Skeletal muscle satellite cell (primary cell): ENCODE measurements around the gene DMRTA2.

Experiments
- H3K27me3 ChIP-seq: 2 replicates; pipeline ENCODE4 v1.7.0; 2013; ENCODE audit warnings: low read length; ENCODE audit not compliant: control insufficient read depth, insufficient read depth
- H3K36me3 ChIP-seq: 2 replicates; pipeline ENCODE4 v1.7.0; 2013; ENCODE audit warnings: mild to moderate bottlenecking, control low read depth, low read length; ENCODE audit not compliant: insufficient read depth
- H3K4me1 ChIP-seq: 2 replicates; pipeline ENCODE4 v1.7.0; 2013; ENCODE audit warnings: low read length; ENCODE audit not compliant: control insufficient read depth, insufficient read depth
- H3K4me2 ChIP-seq: 2 replicates; pipeline ENCODE4 v1.7.0; 2013; ENCODE audit warnings: mild to moderate bottlenecking, low read length
- H3K4me3 ChIP-seq: 2 replicates; pipeline ENCODE4 v1.7.0; 2013; ENCODE audit warnings: low read length
- H3K9ac ChIP-seq: 2 replicates; pipeline ENCODE4 v1.7.0; 2013; ENCODE audit warnings: mild to moderate bottlenecking, low read depth, low read length, moderate library complexity
- H3K9me3 ChIP-seq: replicated peaks from 2 replicates; pipeline ENCODE4 v1.7.0; 2013; ENCODE audit warnings: mild to moderate bottlenecking, control low read depth, low read length

Gene DMRTA2

DNA sequence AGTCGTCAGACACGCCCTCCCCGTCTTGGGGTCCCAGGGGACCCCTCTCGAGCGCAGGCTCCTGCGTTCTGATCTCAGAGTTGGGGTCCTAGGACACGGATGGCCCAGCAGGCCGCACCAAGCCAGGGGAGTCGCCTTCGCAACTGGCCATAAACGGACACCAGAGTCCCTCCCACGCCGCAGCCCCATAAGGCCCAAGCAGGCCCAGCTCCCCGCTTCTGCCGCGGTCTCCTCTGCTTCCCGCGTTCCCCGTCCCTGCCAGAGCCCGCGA is 633 bp downstream of the DMRTA2 start:
- H3K4me1 ChIP-seq = peaks cover 21% of the 10 kb centered on the region

DNA sequence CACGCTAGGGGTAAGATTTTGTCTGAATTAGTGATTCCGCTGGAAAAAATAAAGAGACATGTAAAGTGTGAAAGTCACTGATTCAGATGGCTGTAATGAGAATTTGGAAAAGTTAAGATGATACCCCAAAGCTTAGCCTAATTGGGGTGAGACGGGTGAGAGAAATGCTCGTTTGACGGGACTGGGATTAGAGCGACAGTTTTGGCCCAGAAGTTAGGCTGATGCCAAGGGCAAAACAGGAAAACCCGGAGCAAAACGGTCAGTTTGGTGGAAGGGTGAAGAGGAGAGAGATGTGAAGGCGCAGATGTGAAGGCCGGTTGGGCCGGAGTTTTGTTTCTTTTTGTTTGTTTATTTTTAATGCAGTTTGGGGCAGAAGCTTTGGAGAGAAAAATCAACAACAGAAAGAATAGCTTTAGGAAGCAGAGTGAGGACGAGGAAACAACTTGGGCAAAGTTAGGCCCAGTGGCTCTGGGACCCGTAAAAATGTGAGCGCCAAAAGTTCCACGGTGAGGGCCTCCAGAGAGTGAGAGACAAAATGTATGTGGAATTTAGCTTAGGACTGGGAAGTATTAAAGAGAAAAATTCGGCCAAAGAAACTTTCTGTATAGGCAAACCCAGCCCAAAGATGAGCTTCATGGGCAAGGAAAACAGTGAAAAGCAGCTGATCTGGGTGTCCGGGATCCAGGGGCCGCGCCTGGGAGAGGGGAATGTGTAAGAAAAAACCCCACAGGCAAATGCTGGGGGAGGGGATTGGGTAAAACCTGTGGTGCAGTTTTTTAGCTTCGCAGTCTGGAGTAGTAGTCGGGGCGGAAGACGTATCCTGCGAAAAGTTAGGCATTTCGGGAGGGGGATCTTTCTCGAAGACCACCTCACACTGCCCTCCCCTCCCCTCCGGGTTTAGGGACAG is 1.2 kb downstream of the DMRTA2 start:
- Histone ChIP-seq H3K4me3 (no peak overlapping the region), H3K4me2 (no peak overlapping the region), H3K36me3 (no peaks in the 10 kb centered on the region), H3K9me3 (no peaks in the 10 kb centered on the region), H3K9ac (no peak overlapping the region), H3K4me1 (peaks cover 16% of the 10 kb centered on the region), H3K27me3 (peaks cover 98% of the 10 kb centered on the region)

More for the DNA sequence above, 633 bp downstream of the DMRTA2 start:
- Histone ChIP-seq H3K27me3 (peaks cover 98% of the 10 kb centered on the region), H3K36me3 (no peaks in the 10 kb centered on the region), H3K9me3 (no peaks in the 10 kb centered on the region), H3K9ac (no peak overlapping the region), H3K4me2 (peak overlapping the region; percentile 80), H3K4me3 (no peak overlapping the region)

DNA sequence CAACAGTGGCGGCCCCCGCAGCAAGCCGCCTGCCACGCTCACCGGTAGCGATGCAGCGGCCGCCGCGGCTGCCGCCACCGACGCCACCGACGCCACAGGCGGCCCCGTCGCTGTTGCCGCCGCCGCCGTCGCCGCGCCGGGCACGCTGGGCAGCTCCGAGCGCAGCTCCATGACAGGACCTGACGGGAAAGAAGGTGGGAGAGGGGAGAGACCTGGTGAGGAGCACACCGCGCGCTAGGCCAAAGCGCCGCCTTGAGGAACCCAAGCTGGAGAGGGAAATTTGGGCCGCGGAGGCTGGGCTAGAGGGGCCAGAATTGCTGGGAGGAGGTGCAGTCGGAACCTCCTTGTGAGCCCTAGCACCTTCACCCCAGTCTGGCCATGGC is 1.9 kb downstream of the DMRTA2 start:
- no peaks in the 10 kb centered on the region for H3K36me3 ChIP-seq
- no peaks in the 10 kb centered on the region for H3K9me3 ChIP-seq
- no peak overlapping the region for H3K4me2 ChIP-seq
- H3K4me3 ChIP-seq = no peak overlapping the region
- peaks cover 21% of the 10 kb centered on the region for H3K4me1 ChIP-seq
- peaks cover 98% of the 10 kb centered on the region for H3K27me3 ChIP-seq
- no peak overlapping the region for H3K9ac ChIP-seq

DNA sequence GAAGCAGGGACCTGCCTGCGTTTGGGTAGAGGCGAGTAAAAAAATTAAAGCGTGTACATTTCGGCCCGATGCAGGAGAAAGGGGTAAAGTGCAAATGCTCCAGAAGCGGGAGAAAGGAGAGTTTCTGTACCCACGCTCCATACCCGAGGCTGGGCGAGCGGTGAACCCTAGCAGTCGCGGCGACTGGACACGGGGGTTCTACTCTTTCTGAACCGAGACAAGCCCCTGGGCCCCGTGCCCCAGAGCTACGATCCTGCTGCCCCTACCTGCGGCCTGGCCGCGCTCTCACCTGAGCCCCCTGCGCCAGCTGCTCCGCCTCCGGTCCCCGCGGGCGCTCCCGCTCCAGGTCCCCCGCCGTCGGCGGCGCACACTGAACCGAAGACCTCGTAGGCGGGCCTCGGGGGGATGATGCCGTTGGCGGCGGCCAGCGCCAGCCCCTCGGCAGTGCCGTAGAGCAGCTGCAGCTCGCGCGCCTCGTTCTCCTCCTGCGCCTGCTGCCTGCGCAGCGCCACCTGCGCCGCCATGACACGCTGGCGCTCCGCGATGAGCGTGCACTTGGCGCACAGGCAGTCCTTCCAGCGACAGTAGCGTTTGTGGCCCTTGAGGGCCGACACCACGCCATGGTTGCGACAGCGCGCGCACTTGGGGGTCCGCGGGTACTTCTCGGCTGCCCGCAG is 2.4 kb downstream of the DMRTA2 start:
- Histone ChIP-seq H3K9me3 (no peaks in the 10 kb centered on the region), H3K4me1 (peaks cover 21% of the 10 kb centered on the region), H3K9ac (no peak overlapping the region), H3K27me3 (peaks cover 98% of the 10 kb centered on the region), H3K36me3 (no peaks in the 10 kb centered on the region), H3K4me2 (no peak overlapping the region), H3K4me3 (no peak overlapping the region)

DNA sequence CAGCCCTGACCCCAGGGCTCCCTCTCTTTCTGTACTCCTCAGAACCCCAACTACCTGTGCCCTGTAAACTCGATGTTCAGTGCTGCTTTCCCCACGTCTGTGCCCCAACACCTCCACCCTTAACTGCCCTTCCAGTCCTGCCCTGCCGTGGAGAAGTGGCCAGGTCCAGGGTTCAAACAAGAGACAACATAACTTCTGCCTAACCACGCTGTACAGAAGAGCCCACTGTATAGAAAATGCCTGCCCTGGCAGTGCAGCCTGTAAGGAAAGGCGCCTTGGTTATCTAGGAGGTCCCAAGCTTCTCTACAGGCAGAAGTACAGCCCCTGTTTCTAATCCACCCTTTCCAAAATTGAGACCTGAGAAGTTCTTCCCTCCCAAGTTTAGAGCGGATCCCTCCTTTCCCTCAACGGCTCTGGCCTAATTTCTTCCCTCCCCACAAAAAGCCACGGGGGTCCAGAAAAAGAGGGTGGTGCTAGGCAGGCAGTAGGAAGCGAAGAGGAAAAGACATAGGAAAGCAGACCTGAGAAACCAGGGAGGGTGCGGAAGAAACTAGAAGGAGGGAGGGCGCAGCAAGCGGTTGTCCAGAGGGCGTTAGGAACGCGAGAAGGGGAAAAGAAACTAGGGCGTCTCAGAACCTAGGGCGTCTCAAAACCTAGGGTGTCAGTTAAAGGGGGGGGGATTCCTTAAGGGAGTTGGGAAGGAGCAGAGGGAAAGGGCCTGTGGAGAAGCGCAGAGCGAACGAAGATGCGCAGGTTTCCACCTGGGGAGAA is 3.2 kb downstream of the DMRTA2 start:
- Histone ChIP-seq H3K4me1 (peaks cover 19% of the 10 kb centered on the region), H3K9ac (no peak overlapping the region), H3K4me3 (no peak overlapping the region), H3K9me3 (no peaks in the 10 kb centered on the region), H3K27me3 (peaks cover 98% of the 10 kb centered on the region), H3K36me3 (no peaks in the 10 kb centered on the region), H3K4me2 (no peak overlapping the region)

DNA sequence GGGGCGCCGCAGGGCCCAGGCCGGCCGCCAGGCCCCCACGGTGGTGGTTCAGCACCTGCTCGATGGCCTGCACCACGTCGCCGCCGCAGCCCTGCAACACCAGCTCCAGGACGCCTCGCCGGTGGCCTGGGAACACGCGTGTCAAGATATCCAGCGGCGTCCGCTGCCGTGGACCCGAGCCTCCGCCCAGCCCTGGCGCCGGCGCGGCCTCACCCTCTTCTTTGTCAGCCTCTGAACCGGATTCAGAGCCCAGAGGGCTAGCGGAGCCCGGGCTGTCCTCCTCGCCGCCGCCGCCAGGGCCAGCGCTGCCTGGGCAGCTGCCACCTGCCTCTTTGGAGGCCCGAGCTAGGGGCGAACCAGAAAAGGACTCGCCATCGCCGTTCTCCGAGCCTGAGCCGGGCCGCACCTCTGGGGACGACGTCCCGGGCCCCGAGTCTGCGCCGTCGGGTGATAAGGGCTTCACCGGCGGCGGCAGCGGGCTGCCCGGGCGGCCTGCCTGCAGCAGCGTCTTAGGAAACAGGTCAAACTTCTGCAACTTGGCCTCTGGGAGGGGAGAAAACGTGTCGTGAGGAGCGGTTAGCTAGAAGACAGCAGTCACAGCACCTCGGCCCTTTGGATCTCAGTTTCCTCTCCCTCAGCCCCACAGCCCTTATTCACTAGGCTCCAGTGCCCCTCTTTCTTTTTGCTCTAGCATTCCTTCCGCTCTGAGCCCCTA is 3.9 kb downstream of the DMRTA2 start:
- Histone ChIP-seq H3K9ac (no peak overlapping the region), H3K27me3 (peaks cover 98% of the 10 kb centered on the region), H3K4me2 (peak overlapping the region; percentile 78), H3K36me3 (no peaks in the 10 kb centered on the region), H3K9me3 (no peaks in the 10 kb centered on the region), H3K4me1 (peaks cover 14% of the 10 kb centered on the region), H3K4me3 (no peak overlapping the region)

DNA sequence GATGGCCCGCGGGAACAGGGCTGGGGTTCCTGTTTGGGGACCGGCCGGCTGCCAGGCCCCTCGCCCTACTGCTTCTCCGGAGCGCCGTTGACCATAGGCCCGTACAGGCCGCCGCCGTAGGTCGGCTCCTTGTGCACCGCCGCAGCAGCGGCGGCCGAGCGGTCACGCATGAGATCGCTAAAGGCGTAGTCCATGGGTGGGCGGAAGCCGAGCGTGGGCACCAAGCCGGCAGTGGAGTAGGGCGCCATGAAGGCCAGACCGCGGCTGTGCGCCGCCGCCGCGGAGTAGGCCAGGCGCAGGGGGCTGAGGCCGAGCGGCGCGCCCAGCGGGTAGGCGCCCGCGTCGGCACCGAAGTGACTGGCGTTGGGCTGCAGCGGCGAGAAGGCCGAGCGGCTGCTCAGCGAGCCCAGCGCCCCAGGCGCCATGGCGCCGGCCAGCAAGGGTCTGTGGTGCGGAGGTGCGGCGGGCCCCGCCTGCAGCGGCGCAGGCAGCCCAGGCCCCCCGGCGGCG is 4.6 kb downstream of the DMRTA2 start:
- Histone ChIP-seq H3K36me3 (no peaks in the 10 kb centered on the region), H3K4me1 (peaks cover 12% of the 10 kb centered on the region), H3K9ac (no peak overlapping the region), H3K4me2 (peak overlapping the region; percentile 78), H3K27me3 (peaks cover 99% of the 10 kb centered on the region), H3K4me3 (peak overlapping the region; percentile 64), H3K9me3 (no peaks in the 10 kb centered on the region)

DNA sequence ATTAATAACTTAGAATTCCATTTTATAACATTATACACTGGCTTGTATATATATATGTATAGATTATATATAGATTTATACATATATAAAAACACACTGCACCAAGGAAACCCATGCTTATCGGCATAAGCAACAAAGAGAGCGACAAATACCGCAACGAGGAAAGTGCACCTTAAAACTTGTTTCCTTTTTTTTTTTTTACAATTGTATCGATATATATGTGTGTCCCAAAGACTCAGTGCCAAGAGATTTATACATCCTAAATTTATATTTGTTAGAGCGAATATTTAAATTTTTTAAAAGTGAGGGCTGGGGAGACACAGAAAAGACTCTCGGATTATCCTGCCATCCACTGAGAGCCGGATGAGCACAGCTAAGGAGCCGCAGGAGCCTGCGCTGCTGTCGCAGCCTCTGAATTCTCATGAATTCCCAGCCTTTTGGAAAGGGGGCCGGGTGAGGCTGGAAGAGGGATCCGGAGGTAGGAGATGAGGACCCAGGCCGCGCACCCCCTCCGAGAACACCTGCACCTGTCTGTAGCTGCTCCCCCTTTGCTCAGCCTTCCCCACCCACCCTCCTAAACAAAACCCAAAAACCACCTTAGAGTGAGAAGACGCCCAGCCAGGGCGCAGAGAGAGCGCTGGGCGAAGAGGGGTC is 5.2 kb downstream of the DMRTA2 start:
- H3K4me1 ChIP-seq = peaks cover 8% of the 10 kb centered on the region
- peaks cover 96% of the 10 kb centered on the region for H3K27me3 ChIP-seq
- H3K9me3 ChIP-seq = no peaks in the 10 kb centered on the region
- H3K9ac ChIP-seq = no peak overlapping the region
- peak overlapping the region; percentile 78 for H3K4me2 ChIP-seq
- H3K4me3 ChIP-seq = peak overlapping the region; percentile 64
- H3K36me3 ChIP-seq = no peaks in the 10 kb centered on the region

DNA sequence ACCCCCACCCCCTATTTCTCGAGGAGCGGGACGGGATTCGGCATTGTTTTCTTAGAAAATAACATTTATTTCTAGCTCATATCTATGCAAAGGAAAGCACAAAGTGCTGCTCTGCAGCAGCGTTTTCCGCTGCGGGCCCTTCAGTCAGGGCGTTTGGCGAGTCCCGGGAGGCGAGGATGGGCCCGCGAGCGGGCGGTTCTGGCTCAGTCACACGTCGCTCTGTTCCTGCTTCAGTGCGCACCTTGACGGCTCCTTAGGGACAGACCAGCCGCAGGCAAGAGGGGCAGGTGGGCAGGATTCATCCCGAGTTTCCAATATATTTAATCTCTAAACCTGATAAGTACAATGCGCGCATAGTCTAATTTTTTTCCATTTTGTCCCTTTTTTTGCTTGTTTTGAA is 5.7 kb downstream of the DMRTA2 start:
- Histone ChIP-seq H3K9me3 (no peaks in the 10 kb centered on the region), H3K27me3 (peaks cover 96% of the 10 kb centered on the region)

DNA sequence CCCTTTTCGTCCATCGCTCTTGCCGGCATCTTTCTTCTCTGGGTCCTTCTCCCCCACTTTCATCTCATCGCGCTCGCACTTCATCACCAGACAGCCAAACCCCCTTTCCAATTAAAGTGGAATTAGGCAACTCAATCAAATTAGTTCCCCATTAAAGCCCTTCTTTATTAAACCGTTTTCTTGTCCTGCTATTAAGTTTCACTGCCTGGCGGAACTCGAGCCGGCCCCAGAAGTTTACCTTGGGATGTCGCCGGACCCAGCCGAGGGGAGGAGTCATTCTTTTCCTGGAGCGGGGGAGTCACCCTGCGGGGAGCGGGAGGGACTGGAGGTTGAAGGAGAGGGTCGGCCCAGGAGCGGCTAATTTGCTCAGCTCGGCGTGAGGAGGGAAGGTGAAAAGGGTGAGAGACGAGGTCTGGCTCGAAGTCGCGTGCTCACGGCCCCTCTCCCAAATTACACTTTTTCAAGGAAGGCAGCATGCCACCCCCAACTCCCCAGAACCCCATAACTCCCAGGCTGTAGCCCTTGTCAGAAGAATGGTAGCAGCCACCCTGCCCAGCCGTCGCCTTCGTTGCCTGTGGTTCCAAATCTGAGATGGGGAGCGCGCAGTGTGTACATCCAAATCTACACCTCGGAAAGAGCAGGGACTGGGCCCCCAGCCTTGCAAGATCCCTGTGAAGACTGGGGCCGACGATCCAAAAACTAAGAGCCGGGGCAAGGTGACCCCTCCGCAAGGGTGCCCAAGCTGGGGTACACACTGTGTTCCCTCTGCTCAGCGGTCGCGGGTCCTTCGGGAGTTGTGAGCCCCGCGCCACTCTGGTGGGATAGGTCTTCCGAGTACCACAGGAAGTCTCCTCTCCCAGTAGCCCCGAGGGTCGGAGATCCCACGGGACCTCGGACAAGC is 6.4 kb downstream of the DMRTA2 start:
- Histone ChIP-seq H3K36me3 (no peaks in the 10 kb centered on the region), H3K9ac (no peak overlapping the region), H3K27me3 (peaks cover 93% of the 10 kb centered on the region), H3K4me2 (peak overlapping the region; percentile 52), H3K4me1 (peaks cover 5% of the 10 kb centered on the region), H3K4me3 (no peak overlapping the region), H3K9me3 (no peaks in the 10 kb centered on the region)

More for the DNA sequence above, 5.7 kb downstream of the DMRTA2 start:
- Histone ChIP-seq H3K4me3 (no peak overlapping the region), H3K4me1 (peaks cover 5% of the 10 kb centered on the region), H3K4me2 (no peak overlapping the region), H3K36me3 (no peaks in the 10 kb centered on the region), H3K9ac (no peak overlapping the region)
